K562 (cell line): Measurements from ENCODE around the gene ZNF215. TPM values are rescaled to one million over a fixed set of nuclear protein-coding genes. Genes with fewer than 3 reads are reported as not detected.
A peak's percentile ranks its signal among the peaks of the same experiment; 100 is the strongest.

ENCODE experiments used
- CCAR2 ChIP-seq: fragments of 200-400 bp; formaldehyde crosslinking; IDR thresholded peaks from 2 replicates; pipeline ENCODE4 v1.6.1; 2017; ENCODE audit warnings: mild to moderate bottlenecking, low read depth, low read length
- CREB1 ChIP-seq, 2 experiments: sonication (generic) in 1 of 2; formaldehyde crosslinking in 1 of 2; IDR thresholded peaks; 2 replicates each; pipeline versions ENCODE4 v1.6.1 to v1.8.0; 2012 to 2022; ENCODE audit warnings: inconsistent platforms in 1 of 2, mild to moderate bottlenecking in 1 of 2, missing genetic modification reagents in 1 of 2, moderate library complexity in 1 of 2
- ETV5 ChIP-seq: sonication (generic); formaldehyde crosslinking; IDR thresholded peaks from 2 replicates; pipeline ENCODE4 v1.4.0; 2020; ENCODE audit warnings: low read depth, mild to moderate bottlenecking, missing genetic modification reagents
- KLF6 ChIP-seq: fragments of 250-450 bp; sonication (Bioruptor Pico); IDR thresholded peaks from 2 replicates; pipeline ENCODE4 v1.4.0; 2020; ENCODE audit warnings: mild to moderate bottlenecking, moderate library complexity, borderline replicate concordance
- NCOR1 ChIP-seq: fragments of 450-650 bp; IDR thresholded peaks from 2 replicates; pipeline ENCODE4 v1.6.1; 2016; ENCODE audit warnings: mild to moderate bottlenecking, moderate library complexity
- NFXL1 ChIP-seq: fragments of 450-650 bp; formaldehyde crosslinking; IDR thresholded peaks from 2 replicates; pipeline ENCODE4 v1.4.0; 2021; ENCODE audit warnings: mild to moderate bottlenecking
- NRF1 ChIP-seq, 2 experiments: fragments of 450-650 bp; IDR thresholded peaks in 1 of 2; conservative IDR thresholded peaks in 1 of 2; 2 replicates each; pipeline ENCODE4 v1.6.1; 2014; ENCODE audit warnings: mild to moderate bottlenecking in 2 of 2
- PCBP1 ChIP-seq: fragments of 200-400 bp; formaldehyde crosslinking; IDR thresholded peaks from 2 replicates; pipeline ENCODE4 v1.6.1; 2018; ENCODE audit warnings: mild to moderate bottlenecking, low read depth, low read length; ENCODE audit not compliant: poor library complexity, severe bottlenecking
- RCOR1 ChIP-seq, 2 experiments: IDR thresholded peaks; 2 replicates each; pipeline ENCODE4 v1.6.1; 2012; ENCODE audit warnings: low read depth in 2 of 2, low read length in 2 of 2, borderline replicate concordance in 1 of 2, improper control_type of control experiment in 1 of 2
- SIN3B ChIP-seq: fragments of 450-650 bp; IDR thresholded peaks from 2 replicates; pipeline ENCODE4 v1.6.1; 2017; ENCODE audit warnings: low read depth, mild to moderate bottlenecking, moderate library complexity
- SIX5 ChIP-seq, 2 experiments: IDR thresholded peaks; 2 replicates each; pipeline ENCODE4 v1.6.1; 2011; ENCODE audit warnings: low read length in 2 of 2, borderline replicate concordance in 1 of 2, low read depth in 1 of 2, mild to moderate bottlenecking in 1 of 2, moderate library complexity in 1 of 2; ENCODE audit not compliant: insufficient read depth in 1 of 2
- SMARCA5 ChIP-seq: fragments of 450-650 bp; IDR thresholded peaks from 2 replicates; pipeline ENCODE4 v1.6.1; 2016
- TARDBP ChIP-seq: fragments of 450-650 bp; IDR thresholded peaks from 2 replicates; pipeline ENCODE4 v1.6.1; 2016
- XRCC5 ChIP-seq: fragments of 200-400 bp; formaldehyde crosslinking; IDR thresholded peaks from 2 replicates; pipeline ENCODE4 v1.6.1; 2017; ENCODE audit warnings: low read depth, mild to moderate bottlenecking, low read length
- ZNF146 ChIP-seq: IDR thresholded peaks from one replicate; pipeline ENCODE4 v1.6.1; 2018; ENCODE audit warnings: missing compliant biosample characterization; ENCODE audit not compliant: unreplicated experiment
- polyA plus RNA-seq, 8 experiments: library from polyadenylated mRNA; depleted of rRNA in 4 of 8; stranded (reverse) in 5 of 8; unstranded in 3 of 8; fragments of >200 nt; fragmentation: Nextera tagmentation in 2 of 8; fragmentation: Illumina TruSeq in 1 of 8; extraction: Ambion mirVana in 2 of 8; extraction: Trizol in 1 of 8; gene quantifications; 2 replicates each; pipeline versions ENCODE4 v1.2.1 to v1.2.3, GENCODE V29; 2011 to 2014; ENCODE audit warnings: inconsistent platforms in 1 of 8, missing spikeins in 1 of 8
- total RNA-seq, 7 experiments: library from RNA; depleted of rRNA in 6 of 7; stranded (reverse); fragments of >200 nt in 6 of 7; fragmentation: Illumina TruSeq in 2 of 7; extraction: Trizol in 2 of 7; gene quantifications; 2 replicates each; pipeline versions ENCODE4 v1.2.1 to v1.2.3, GENCODE V29; 2011 to 2021; ENCODE audit warnings: low replicate concordance in 1 of 7
- TF ChIP-seq, protein P1 (sequence below): fragments of 250-450 bp; sonication (Bioruptor Pico); IDR thresholded peaks from 2 replicates; pipeline ENCODE4 v1.8.0; 2021; ENCODE audit warnings: moderate library complexity, mild to moderate bottlenecking, inconsistent platforms
- TF ChIP-seq, protein P2 (sequence below): fragments of 450-650 bp; IDR thresholded peaks from 2 replicates; pipeline ENCODE4 v1.6.1; 2016; ENCODE audit warnings: low read depth, mild to moderate bottlenecking, moderate library complexity
- TF ChIP-seq, protein P3 (sequence below): fragments of 250-450 bp; sonication (Bioruptor Pico); IDR thresholded peaks from 2 replicates; pipeline ENCODE4 v1.5.0; 2020; ENCODE audit warnings: mild to moderate bottlenecking, borderline replicate concordance
- TF ChIP-seq, protein P4 (sequence below), 3 experiments: IDR thresholded peaks in 2 of 3; conservative IDR thresholded peaks in 1 of 3; 2 replicates each; pipeline ENCODE4 v1.5.1; 2011 to 2012; ENCODE audit warnings: low read length in 3 of 3, mild to moderate bottlenecking in 3 of 3, control low read depth in 2 of 3, improper control_type of control experiment in 1 of 3, inconsistent platforms in 1 of 3, low read depth in 1 of 3, mixed read lengths in 1 of 3, moderate library complexity in 1 of 3; ENCODE audit not compliant: insufficient read depth in 2 of 3

ZNF215 gene
- total and polyA plus RNA-seq, 9 of the 15 experiments (the other 6 are each of a cell fraction or from before 2014, with no cell fraction given), result 11.2 to 19.1 (median 14.2) TPM

DNA sequence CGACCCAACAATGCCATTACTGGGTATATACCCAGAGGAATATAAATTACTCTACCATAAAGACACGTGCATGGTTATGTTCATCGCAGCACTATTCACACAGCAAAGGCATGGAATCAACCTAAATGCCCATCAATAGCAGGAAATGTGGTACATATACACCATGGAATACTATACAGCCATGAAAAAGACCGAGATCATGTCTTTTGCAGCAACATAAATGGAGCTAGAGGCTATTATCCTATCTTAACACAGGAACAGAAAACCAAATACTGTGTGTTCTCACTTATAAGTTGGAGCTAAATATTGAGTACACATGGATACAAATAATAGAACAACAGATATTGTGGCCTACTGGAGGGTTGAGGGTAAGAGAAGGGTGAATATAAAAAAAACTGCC lies 37.4 kb upstream of the ZNF215 start (continued):
- TF ChIP-seq, protein P1, sequence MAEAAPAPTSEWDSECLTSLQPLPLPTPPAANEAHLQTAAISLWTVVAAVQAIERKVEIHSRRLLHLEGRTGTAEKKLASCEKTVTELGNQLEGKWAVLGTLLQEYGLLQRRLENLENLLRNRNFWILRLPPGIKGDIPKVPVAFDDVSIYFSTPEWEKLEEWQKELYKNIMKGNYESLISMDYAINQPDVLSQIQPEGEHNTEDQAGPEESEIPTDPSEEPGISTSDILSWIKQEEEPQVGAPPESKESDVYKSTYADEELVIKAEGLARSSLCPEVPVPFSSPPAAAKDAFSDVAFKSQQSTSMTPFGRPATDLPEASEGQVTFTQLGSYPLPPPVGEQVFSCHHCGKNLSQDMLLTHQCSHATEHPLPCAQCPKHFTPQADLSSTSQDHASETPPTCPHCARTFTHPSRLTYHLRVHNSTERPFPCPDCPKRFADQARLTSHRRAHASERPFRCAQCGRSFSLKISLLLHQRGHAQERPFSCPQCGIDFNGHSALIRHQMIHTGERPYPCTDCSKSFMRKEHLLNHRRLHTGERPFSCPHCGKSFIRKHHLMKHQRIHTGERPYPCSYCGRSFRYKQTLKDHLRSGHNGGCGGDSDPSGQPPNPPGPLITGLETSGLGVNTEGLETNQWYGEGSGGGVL (CRISPR knock-in tag), result no peak
- TF ChIP-seq NFXL1 (CRISPR knock-in tag) (no peak), PCBP1 (no peak), SIN3B (no peak), KLF6 (CRISPR knock-in tag) (no peak), SMARCA5 (0 out of 2 replicates have a peak, but pooled peaks have one; percentile 24), NCOR1 (no peak), RCOR1 (IDR thresholded peaks at IDR 0.05; ENCODE audit: borderline replicate concordance in 1 of 2, low read depth in 2 of 2, low read length in 2 of 2) (0 out of 4 replicates have a peak, but pooled peaks of 1 of the 2 experiments have one; percentile 18), SIX5 (IDR thresholded peaks at IDR 0.05; ENCODE audit: borderline replicate concordance in 1 of 2, insufficient read depth in 1 of 2, low read depth in 1 of 2, low read length in 2 of 2) (no peak), TARDBP (no peak), NRF1 (conservative IDR thresholded peaks at IDR 0.05 in 1 of 2, IDR thresholded peaks at IDR 0.05 in 1 of 2) (no peak), ETV5 (CRISPR knock-in tag) (no peak), ZNF146 (peak; percentile 99), CCAR2 (no peak), CREB1 (IDR thresholded peaks at IDR 0.05) (no peak), CREB1 (CRISPR knock-in tag; IDR thresholded peaks at IDR 0.05) (no peak), XRCC5 (no peak)
- TF ChIP-seq, protein P2, sequence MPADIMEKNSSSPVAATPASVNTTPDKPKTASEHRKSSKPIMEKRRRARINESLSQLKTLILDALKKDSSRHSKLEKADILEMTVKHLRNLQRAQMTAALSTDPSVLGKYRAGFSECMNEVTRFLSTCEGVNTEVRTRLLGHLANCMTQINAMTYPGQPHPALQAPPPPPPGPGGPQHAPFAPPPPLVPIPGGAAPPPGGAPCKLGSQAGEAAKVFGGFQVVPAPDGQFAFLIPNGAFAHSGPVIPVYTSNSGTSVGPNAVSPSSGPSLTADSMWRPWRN, result no peak
- TF ChIP-seq, protein P3, sequence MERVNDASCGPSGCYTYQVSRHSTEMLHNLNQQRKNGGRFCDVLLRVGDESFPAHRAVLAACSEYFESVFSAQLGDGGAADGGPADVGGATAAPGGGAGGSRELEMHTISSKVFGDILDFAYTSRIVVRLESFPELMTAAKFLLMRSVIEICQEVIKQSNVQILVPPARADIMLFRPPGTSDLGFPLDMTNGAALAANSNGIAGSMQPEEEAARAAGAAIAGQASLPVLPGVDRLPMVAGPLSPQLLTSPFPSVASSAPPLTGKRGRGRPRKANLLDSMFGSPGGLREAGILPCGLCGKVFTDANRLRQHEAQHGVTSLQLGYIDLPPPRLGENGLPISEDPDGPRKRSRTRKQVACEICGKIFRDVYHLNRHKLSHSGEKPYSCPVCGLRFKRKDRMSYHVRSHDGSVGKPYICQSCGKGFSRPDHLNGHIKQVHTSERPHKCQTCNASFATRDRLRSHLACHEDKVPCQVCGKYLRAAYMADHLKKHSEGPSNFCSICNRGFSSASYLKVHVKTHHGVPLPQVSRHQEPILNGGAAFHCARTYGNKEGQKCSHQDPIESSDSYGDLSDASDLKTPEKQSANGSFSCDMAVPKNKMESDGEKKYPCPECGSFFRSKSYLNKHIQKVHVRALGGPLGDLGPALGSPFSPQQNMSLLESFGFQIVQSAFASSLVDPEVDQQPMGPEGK (CRISPR knock-in tag), result no peak
- TF ChIP-seq, protein P4, sequence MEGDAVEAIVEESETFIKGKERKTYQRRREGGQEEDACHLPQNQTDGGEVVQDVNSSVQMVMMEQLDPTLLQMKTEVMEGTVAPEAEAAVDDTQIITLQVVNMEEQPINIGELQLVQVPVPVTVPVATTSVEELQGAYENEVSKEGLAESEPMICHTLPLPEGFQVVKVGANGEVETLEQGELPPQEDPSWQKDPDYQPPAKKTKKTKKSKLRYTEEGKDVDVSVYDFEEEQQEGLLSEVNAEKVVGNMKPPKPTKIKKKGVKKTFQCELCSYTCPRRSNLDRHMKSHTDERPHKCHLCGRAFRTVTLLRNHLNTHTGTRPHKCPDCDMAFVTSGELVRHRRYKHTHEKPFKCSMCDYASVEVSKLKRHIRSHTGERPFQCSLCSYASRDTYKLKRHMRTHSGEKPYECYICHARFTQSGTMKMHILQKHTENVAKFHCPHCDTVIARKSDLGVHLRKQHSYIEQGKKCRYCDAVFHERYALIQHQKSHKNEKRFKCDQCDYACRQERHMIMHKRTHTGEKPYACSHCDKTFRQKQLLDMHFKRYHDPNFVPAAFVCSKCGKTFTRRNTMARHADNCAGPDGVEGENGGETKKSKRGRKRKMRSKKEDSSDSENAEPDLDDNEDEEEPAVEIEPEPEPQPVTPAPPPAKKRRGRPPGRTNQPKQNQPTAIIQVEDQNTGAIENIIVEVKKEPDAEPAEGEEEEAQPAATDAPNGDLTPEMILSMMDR (IDR thresholded peaks at IDR 0.05 in 2 of 3, conservative IDR thresholded peaks at IDR 0.05 in 1 of 3; ENCODE audit: insufficient read depth in 2 of 3, low read depth in 1 of 3, low read length in 3 of 3), result no peak
